ENCODE results near the gene OGFOD3. TPM values are rescaled to one million over a fixed set of nuclear protein-coding genes. Genes with fewer than 3 reads are reported as not detected.

OGFOD3 gene
- total and polyA plus RNA-seq, 2 donors (not counting 3 experiments of a cell fraction or from before 2014, with no cell fraction given): 31.7 to 34.8 TPM

DNA sequence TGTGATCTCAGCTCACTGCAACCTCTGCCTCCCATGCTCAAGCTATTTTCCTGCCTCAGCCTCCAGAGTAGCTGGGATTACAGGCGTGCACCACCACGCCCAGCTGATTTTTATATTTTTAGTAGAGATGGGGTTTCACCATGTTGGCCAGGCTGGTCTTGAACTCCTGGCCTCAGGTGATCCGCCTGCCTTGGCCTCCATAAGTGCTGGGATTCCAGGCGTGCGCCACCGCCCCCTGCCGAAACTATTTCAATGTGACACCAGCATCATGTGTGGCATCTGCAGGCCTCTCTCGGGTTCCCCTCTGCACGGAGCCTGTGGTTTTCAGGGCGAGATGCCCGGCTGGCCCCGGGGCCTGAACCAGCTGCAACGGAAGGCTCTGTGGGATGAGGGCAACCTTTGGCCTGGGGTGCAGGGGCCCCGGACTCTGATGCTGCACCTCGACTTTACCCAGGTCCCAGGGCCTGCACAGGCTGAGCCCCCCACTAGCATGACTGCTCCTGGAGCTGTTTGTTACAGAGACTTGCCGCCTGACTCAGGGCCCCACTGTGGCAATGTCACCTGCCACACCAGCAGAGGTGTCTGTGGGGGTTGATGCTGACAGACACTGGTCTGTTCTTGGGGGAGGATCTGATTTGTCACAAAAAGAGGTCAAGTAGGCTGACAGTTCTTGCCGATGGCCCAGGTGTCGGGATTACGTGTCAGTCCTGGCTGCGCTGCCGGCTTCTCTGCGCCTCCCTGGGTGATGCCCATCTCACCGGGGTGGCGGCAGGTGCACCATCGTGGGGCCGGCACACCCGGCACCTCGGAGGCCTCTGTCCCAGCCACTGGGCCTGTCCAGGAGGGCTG, 68.0 kb downstream of the OGFOD3 start:
- no peak for FAIRE-seq
- intact Hi-C loops (cut with micrococcal nuclease) (loop anchor here (2.0 kb wide), 1 partner anchor 204 kb away; no protein-coding TSS in a partner anchor), dilution Hi-C loops (cut with MboI; ENCODE audit: extremely low pct_ligation_motif_present, low sequenced_read_pairs) (no loop called here)
- TF ChIP-seq EZH2 (IDR thresholded peaks at IDR 0.05; ENCODE audit: borderline replicate concordance, low read depth, low read length, severe bottlenecking) (no peak), POLR2AphosphoS5 (IDR thresholded peaks at IDR 0.05; ENCODE audit: insufficient read depth, low read depth, low read length) (no peak), JUN (IDR thresholded peaks at IDR 0.05; ENCODE audit: borderline replicate concordance, insufficient read depth, insufficient read length, low read depth) (no peak), MYC (IDR thresholded peaks at IDR 0.05; ENCODE audit: low read depth, low read length) (no peak), FOS (IDR thresholded peaks at IDR 0.05; ENCODE audit: borderline replicate concordance, insufficient read depth, low read length) (no peak), POLR2A (IDR thresholded peaks at IDR 0.05; ENCODE audit: low read depth, low read length) (no peak), GATA2 (IDR thresholded peaks at IDR 0.05; ENCODE audit: insufficient read depth, insufficient read length, low read depth, low read length) (no peak)
- TF ChIP-seq, protein P1, sequence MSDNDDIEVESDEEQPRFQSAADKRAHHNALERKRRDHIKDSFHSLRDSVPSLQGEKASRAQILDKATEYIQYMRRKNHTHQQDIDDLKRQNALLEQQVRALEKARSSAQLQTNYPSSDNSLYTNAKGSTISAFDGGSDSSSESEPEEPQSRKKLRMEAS (IDR thresholded peaks at IDR 0.05; ENCODE audit: insufficient read depth, insufficient read length): no peak
- TF ChIP-seq, protein P2, sequence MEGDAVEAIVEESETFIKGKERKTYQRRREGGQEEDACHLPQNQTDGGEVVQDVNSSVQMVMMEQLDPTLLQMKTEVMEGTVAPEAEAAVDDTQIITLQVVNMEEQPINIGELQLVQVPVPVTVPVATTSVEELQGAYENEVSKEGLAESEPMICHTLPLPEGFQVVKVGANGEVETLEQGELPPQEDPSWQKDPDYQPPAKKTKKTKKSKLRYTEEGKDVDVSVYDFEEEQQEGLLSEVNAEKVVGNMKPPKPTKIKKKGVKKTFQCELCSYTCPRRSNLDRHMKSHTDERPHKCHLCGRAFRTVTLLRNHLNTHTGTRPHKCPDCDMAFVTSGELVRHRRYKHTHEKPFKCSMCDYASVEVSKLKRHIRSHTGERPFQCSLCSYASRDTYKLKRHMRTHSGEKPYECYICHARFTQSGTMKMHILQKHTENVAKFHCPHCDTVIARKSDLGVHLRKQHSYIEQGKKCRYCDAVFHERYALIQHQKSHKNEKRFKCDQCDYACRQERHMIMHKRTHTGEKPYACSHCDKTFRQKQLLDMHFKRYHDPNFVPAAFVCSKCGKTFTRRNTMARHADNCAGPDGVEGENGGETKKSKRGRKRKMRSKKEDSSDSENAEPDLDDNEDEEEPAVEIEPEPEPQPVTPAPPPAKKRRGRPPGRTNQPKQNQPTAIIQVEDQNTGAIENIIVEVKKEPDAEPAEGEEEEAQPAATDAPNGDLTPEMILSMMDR (IDR thresholded peaks at IDR 0.05; ENCODE audit: extremely low read depth in 1 of 2, insufficient read depth in 1 of 2, low read depth in 1 of 2, low read length in 2 of 2): no peak
- Histone ChIP-seq H4K20me1 (replicated peaks; ENCODE audit: control insufficient read depth, extremely low read depth, insufficient read depth, low read length) (no peaks in the 10 kb centered on the region), H3K27ac (ENCODE audit: insufficient read depth, low read depth, low read length) (no peak overlapping the region), H3K4me3 (replicated peaks in 1 of 3; ENCODE audit: insufficient read depth in 1 of 3, low read depth in 1 of 3, low read length in 3 of 3) (no peak overlapping the region), H3K4me2 (ENCODE audit: insufficient read depth, low read length) (no peak overlapping the region), H3K9ac (replicated peaks; ENCODE audit: extremely low read depth, insufficient read depth, low read length) (no peak overlapping the region), H3K4me1 (ENCODE audit: control insufficient read depth, extremely low read depth, insufficient read depth, low read length) (no peaks in the 10 kb centered on the region), H3K27me3 (ENCODE audit: control insufficient read depth in 2 of 2, insufficient read depth in 2 of 2, low read length in 2 of 2) (no peaks in the 10 kb centered on the region), H2AFZ (ENCODE audit: low read depth, low read length) (no peak overlapping the region), H3K9me3 (replicated peaks; ENCODE audit: control insufficient read depth, insufficient read depth, low read length) (no peaks in the 10 kb centered on the region), H3K9me1 (replicated peaks; ENCODE audit: control insufficient read depth, extremely low read depth, insufficient read depth, low read length) (no peaks in the 10 kb centered on the region), H3K36me3 (ENCODE audit: control insufficient read depth in 2 of 2, extremely low read depth in 1 of 2, insufficient read depth in 2 of 2, low read length in 2 of 2) (no peaks in the 10 kb centered on the region), H3K79me2 (ENCODE audit: control insufficient read depth, insufficient read depth, low read length) (no peaks in the 10 kb centered on the region)
- POLR2A ChIA-PET: no interaction called here
- CTCF ChIA-PET: interaction anchor here (0.7 to 2.4 kb wide), 6 partner anchors 11 to 423 kb away, joined by 3 to 6 read pairs (median 4); no protein-coding TSS in a partner anchor
- no TSS peak for BruUV-seq (replicated peaks)
- DNase-seq (ENCODE audit: low read depth, low spot score): no peak

Data from endothelial cell of umbilical vein (primary cell).